ENCODE measurements around the gene POLR1B.

DNA sequence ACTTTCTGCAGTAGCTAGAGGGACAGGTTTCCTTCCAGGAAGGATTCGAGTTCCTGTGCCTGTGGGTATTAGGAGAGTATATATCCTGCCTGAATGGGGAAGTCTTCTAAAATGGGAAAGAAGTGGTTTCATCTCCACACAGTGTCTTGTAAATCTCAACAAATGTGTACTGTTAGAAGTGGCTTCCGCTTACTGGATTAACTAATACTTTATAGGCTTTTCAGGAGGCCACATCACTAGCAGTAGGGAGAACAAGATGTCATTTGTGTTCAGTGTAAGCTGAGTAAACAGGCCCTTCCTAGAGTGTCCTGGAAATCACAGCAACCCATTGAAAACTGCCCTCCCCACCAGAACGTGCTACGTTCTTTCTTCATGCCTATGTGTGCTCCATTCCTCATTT lies 12.5 kb upstream of the POLR1B start:
- TF ChIP-seq POLR2A (IDR thresholded peaks at IDR 0.05) (no peak), CTCF (IDR thresholded peaks at IDR 0.05) (no peak)
